MM.1S (cell line): ENCODE results near the gene CASKIN1.

Source experiments
- DNase-seq: peaks from one replicate; pipeline ENCODE4 v3.0.0-alpha.2; 2015
- H2AFZ ChIP-seq: fragments of 300-600 bp; sonication (generic); 2 replicates; pipeline ENCODE4 v1.6.0; 2016; ENCODE audit warnings: antibody characterized with exemption, low read length
- H3F3A ChIP-seq: fragments of 300-600 bp; sonication (generic); 2 replicates; pipeline ENCODE4 v1.6.1; 2016; ENCODE audit warnings: mild to moderate bottlenecking, antibody characterized with exemption, low read length, moderate library complexity, mixed read lengths; ENCODE audit not compliant: insufficient read depth
- H3K27ac ChIP-seq: fragments of 300-600 bp; sonication (generic); 2 replicates; pipeline ENCODE4 v1.5.1; 2016; ENCODE audit warnings: mild to moderate bottlenecking, low read length
- H3K27me3 ChIP-seq: fragments of 300-600 bp; sonication (generic); replicated peaks from 2 replicates; pipeline ENCODE4 v1.6.0; 2016; ENCODE audit warnings: low read length; ENCODE audit not compliant: insufficient read depth
- H3K36me3 ChIP-seq: fragments of 300-600 bp; sonication (generic); replicated peaks from 2 replicates; pipeline ENCODE4 v1.6.1; 2016; ENCODE audit warnings: mild to moderate bottlenecking, low read length, mixed read lengths; ENCODE audit not compliant: insufficient read depth
- H3K4me1 ChIP-seq: fragments of 300-600 bp; sonication (generic); 2 replicates; pipeline ENCODE4 v1.6.1; 2016; ENCODE audit warnings: low read length, mixed read lengths
- H3K4me2 ChIP-seq: fragments of 300-600 bp; sonication (generic); 2 replicates; pipeline ENCODE4 v1.6.0; 2016; ENCODE audit warnings: low read depth, low read length
- H3K4me3 ChIP-seq: fragments of 300-600 bp; sonication (generic); 2 replicates; pipeline ENCODE4 v1.5.1; 2016; ENCODE audit warnings: low read length, mixed read lengths
- H3K79me2 ChIP-seq: fragments of 300-600 bp; sonication (generic); 2 replicates; pipeline ENCODE4 v1.6.1; 2016; ENCODE audit warnings: mixed run types, low read length, mixed read lengths
- H3K9ac ChIP-seq: fragments of 300-600 bp; sonication (generic); 2 replicates; pipeline ENCODE4 v1.6.1; 2016; ENCODE audit warnings: low read length, mixed read lengths
- H3K9me2 ChIP-seq: fragments of 300-600 bp; sonication (generic); replicated peaks from 2 replicates; pipeline ENCODE4 v1.6.1; 2016; ENCODE audit warnings: mild to moderate bottlenecking, low read length, mixed read lengths; ENCODE audit not compliant: insufficient read depth
- H3K9me3 ChIP-seq: fragments of 300-600 bp; sonication (generic); replicated peaks from 2 replicates; pipeline ENCODE4 v1.6.1; 2016; ENCODE audit warnings: mild to moderate bottlenecking, low read length, mixed read lengths; ENCODE audit not compliant: insufficient read depth
- H4K20me1 ChIP-seq: fragments of 300-600 bp; sonication (generic); 2 replicates; pipeline ENCODE4 v1.6.1; 2016; ENCODE audit warnings: mild to moderate bottlenecking, low read length, moderate library complexity, mixed read lengths; ENCODE audit not compliant: insufficient read depth
- EZH2 ChIP-seq: fragments of 300-600 bp; sonication (generic); optimal IDR thresholded peaks from 2 replicates; pipeline ENCODE3; 2017; ENCODE audit warnings: low read depth, mild to moderate bottlenecking, antibody characterized with exemption, low read length, mixed read lengths
- EZH2phosphoT487 ChIP-seq: fragments of 300-600 bp; sonication (generic); IDR thresholded peaks from 2 replicates; pipeline ENCODE4 v1.6.1; 2018; ENCODE audit warnings: antibody characterized with exemption, low read length
- TF ChIP-seq, protein P1 (sequence below): fragments of 300-600 bp; sonication (generic); IDR thresholded peaks from 2 replicates; pipeline ENCODE4 v1.5.1; 2016; ENCODE audit warnings: antibody characterized with exemption, low read length, mixed read lengths

CASKIN1 gene

GRCh38 chr16:2184962-2185361, 11.4 kb downstream of the CASKIN1 start:
- Histone ChIP-seq H3K9me2 (no peaks in the 10 kb centered on the region), H3K36me3 (no peaks in the 10 kb centered on the region), H3K79me2 (no peaks in the 10 kb centered on the region), H3K4me3 (no peak overlapping the region), H3K4me1 (no peaks in the 10 kb centered on the region), H3F3A (no peaks in the 10 kb centered on the region), H4K20me1 (no peaks in the 10 kb centered on the region), H3K9ac (no peak overlapping the region), H3K27ac (no peak overlapping the region), H2AFZ (no peak overlapping the region), H3K4me2 (no peak overlapping the region), H3K27me3 (peaks cover 46% of the 10 kb centered on the region), H3K9me3 (no peaks in the 10 kb centered on the region)
- no peak for TF ChIP-seq EZH2
- TF ChIP-seq EZH2phosphoT487 = no peak
- TF ChIP-seq, protein P1, sequence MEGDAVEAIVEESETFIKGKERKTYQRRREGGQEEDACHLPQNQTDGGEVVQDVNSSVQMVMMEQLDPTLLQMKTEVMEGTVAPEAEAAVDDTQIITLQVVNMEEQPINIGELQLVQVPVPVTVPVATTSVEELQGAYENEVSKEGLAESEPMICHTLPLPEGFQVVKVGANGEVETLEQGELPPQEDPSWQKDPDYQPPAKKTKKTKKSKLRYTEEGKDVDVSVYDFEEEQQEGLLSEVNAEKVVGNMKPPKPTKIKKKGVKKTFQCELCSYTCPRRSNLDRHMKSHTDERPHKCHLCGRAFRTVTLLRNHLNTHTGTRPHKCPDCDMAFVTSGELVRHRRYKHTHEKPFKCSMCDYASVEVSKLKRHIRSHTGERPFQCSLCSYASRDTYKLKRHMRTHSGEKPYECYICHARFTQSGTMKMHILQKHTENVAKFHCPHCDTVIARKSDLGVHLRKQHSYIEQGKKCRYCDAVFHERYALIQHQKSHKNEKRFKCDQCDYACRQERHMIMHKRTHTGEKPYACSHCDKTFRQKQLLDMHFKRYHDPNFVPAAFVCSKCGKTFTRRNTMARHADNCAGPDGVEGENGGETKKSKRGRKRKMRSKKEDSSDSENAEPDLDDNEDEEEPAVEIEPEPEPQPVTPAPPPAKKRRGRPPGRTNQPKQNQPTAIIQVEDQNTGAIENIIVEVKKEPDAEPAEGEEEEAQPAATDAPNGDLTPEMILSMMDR = no peak
- no peak for DNase-seq

GRCh38 chr16:2184346-2184745, 12.1 kb downstream of the CASKIN1 start:
- H4K20me1 ChIP-seq = no peaks in the 10 kb centered on the region
- H3K27ac ChIP-seq = no peak overlapping the region
- TF ChIP-seq, protein P1 = no peak
- TF ChIP-seq EZH2phosphoT487 (no peak), EZH2 (no peak)
- peaks cover 46% of the 10 kb centered on the region for H3K27me3 ChIP-seq
- H3K4me1 ChIP-seq = no peaks in the 10 kb centered on the region
- H3F3A ChIP-seq = no peaks in the 10 kb centered on the region
- no peak overlapping the region for H3K4me2 ChIP-seq
- H3K9me3 ChIP-seq = no peaks in the 10 kb centered on the region
- H3K36me3 ChIP-seq = no peaks in the 10 kb centered on the region
- H3K9ac ChIP-seq = no peak overlapping the region
- no peaks in the 10 kb centered on the region for H3K79me2 ChIP-seq
- H3K4me3 ChIP-seq = no peak overlapping the region
- no peak overlapping the region for H2AFZ ChIP-seq
- no peaks in the 10 kb centered on the region for H3K9me2 ChIP-seq
- DNase-seq = no peak

DNA sequence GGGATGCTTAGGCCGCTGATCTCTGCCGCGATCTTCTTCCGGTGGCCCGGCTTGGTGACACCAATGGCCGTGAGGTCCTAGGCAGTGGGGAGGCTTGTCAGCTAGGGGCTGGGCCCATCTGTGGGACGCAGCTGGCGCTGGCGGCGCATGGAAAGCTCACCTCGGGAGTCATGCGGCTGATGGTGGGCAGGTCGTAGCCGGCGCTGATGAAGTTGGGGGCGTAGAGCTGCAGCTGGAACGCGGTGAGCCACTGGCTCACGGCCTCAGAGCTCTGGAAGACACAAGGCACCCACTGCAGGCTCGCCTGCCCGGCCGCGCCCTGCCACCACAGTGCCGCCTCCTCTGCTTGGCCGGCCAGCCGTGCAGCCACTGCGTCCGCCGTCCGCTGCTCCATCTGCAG, 12.7 kb downstream of the CASKIN1 start:
- Histone ChIP-seq H3K9me2 (no peaks in the 10 kb centered on the region), H3K79me2 (no peaks in the 10 kb centered on the region), H3K27me3 (peaks cover 44% of the 10 kb centered on the region), H3K9me3 (no peaks in the 10 kb centered on the region), H3K36me3 (no peaks in the 10 kb centered on the region), H3K27ac (no peak overlapping the region), H4K20me1 (no peaks in the 10 kb centered on the region), H3K4me2 (no peak overlapping the region), H3F3A (no peaks in the 10 kb centered on the region), H3K4me3 (no peak overlapping the region), H3K9ac (no peak overlapping the region), H2AFZ (no peak overlapping the region), H3K4me1 (no peaks in the 10 kb centered on the region)
- no peak for DNase-seq
- TF ChIP-seq, protein P1 = no peak
- TF ChIP-seq EZH2 (no peak), EZH2phosphoT487 (no peak)
